AG04449 (cell line): Measurements from ENCODE around the gene CASK.

Experiments used
- CTCF ChIA-PET: fragments of 350-600 bp; formaldehyde crosslinking; extraction: SDS; loops from one replicate; lab custom pipeline; 2021; ENCODE audit warnings: antibody characterized with exemption; lab: Yijun Ruan, JAX
- POLR2A ChIA-PET: fragments of 400-600, 350-600 bp; formaldehyde crosslinking; extraction: SDS; loops from one replicate; lab custom pipeline; 2020; ENCODE audit warnings: antibody characterized with exemption, inconsistent platforms; lab: Yijun Ruan, JAX
- DNase-seq: peaks from one replicate; pipeline ENCODE4 v3.0.0-alpha.2; 2010; ENCODE audit warnings: low read depth, low spot score
- H3K4me3 ChIP-seq: 2 replicates; pipeline ENCODE4 v1.5.1; 2011; ENCODE audit warnings: low read depth, mild to moderate bottlenecking, control low read depth, low read length
- CTCF ChIP-seq: IDR thresholded peaks from one replicate; pipeline ENCODE4 v1.5.1; 2011; ENCODE audit warnings: mild to moderate bottlenecking, moderate library complexity, low read length, control low read depth, inconsistent platforms; ENCODE audit not compliant: insufficient read depth; ENCODE audit errors: missing control alignments

CASK gene

GRCh38 chrX:41538707-41539106, 384.6 kb downstream of the CASK start:
- no peak for DNase-seq
- no peak for TF ChIP-seq CTCF
- CTCF ChIA-PET, result interaction anchor here (1.0 kb wide), 1 partner anchor 286 kb away, joined by 3 read pairs; no protein-coding TSS in a partner anchor
- no peak overlapping the region for H3K4me3 ChIP-seq
- POLR2A ChIA-PET, result interaction anchor here (0.5 kb wide), 1 partner anchor 70 kb away, joined by 3 read pairs; no protein-coding TSS in a partner anchor

- no peak for TF ChIP-seq CTCF
- CTCF ChIA-PET, result interaction anchor here (0.6 kb wide), 1 partner anchor 253 kb away, joined by 3 read pairs; no protein-coding TSS in a partner anchor
These were observed 393.3 kb downstream of the CASK start for GRCh38 chrX:41530085-41530484.

GRCh38 chrX:41529221-41529620, 394.1 kb downstream of the CASK start:
- H3K4me3 ChIP-seq, result no peak overlapping the region
- ChIA-PET POLR2A (no interaction called here), CTCF (no interaction called here)
- TF ChIP-seq CTCF, result no peak
- no peak for DNase-seq

More at GRCh38 chrX:41530085-41530484, 393.3 kb downstream of the CASK start:
- H3K4me3 ChIP-seq, result no peak overlapping the region
- POLR2A ChIA-PET, result no interaction called here
- no peak for DNase-seq

GRCh38 chrX:41528784-41529183, 394.6 kb downstream of the CASK start:
- CTCF ChIA-PET, result no interaction called here
- DNase-seq, result no peak
- no peak overlapping the region for H3K4me3 ChIP-seq
- no peak for TF ChIP-seq CTCF
- POLR2A ChIA-PET, result no interaction called here

GRCh38 chrX:41526925-41527324, 396.4 kb downstream of the CASK start:
- ChIA-PET CTCF (interaction anchor here (1.7 kb wide), 1 partner anchor 12 kb away, joined by 3 read pairs; no protein-coding TSS in a partner anchor), POLR2A (no interaction called here)
- no peak overlapping the region for H3K4me3 ChIP-seq
- no peak for DNase-seq
- no peak for TF ChIP-seq CTCF

- ChIA-PET POLR2A (no interaction called here), CTCF (interaction anchor here (1.7 kb wide), 1 partner anchor 12 kb away, joined by 3 read pairs; no protein-coding TSS in a partner anchor)
- DNase-seq, result no peak
- no peak overlapping the region for H3K4me3 ChIP-seq
- TF ChIP-seq CTCF, result no peak
These were observed 397.1 kb downstream of the CASK start for GRCh38 chrX:41526271-41526670.
